ENCODE data around the gene ALDOB. TPM values are rescaled to one million over a fixed set of nuclear protein-coding genes. Genes with fewer than 3 reads are reported as not detected.

The ALDOB gene
- total and polyA plus RNA-seq, 8 donors = 0.45 to 101 (median 2.5) TPM; not detected in 1

- no peak overlapping the region for H3K27ac ChIP-seq
- TF ChIP-seq EP300 (IDR thresholded peaks at IDR 0.05) (no peak), POLR2A (IDR thresholded peaks at IDR 0.05) (no peak), CTCF (IDR thresholded peaks at IDR 0.05) (no peak), POLR2AphosphoS5 (IDR thresholded peaks at IDR 0.05) (no peak)
- DNase-seq = no peak
- intact Hi-C loops (cut with DNase I; ENCODE audit: low total_unique reads) = no loop called here
- 83 to 89% (median 86%) methylated on average over 2 of the region's 2 CpGs for WGBS, 5 donors
- H3K4me1 ChIP-seq = peaks cover 0 to 6% (median 0%) of the 10 kb centered on the region in 4 donors
- no peak overlapping the region for H3K4me3 ChIP-seq
- peaks cover 0 to 46% (median 15%) of the 10 kb centered on the region in 4 donors for H3K9me3 ChIP-seq
- no peaks in the 10 kb centered on the region for H3K27me3 ChIP-seq
- peaks cover 0 to 30% (median 0%) of the 10 kb centered on the region in 4 donors for H3K36me3 ChIP-seq
Observed at GRCh38 chr9:101419863-101420262, 15.7 kb downstream of the ALDOB start.

- no peak for DNase-seq
- H3K9me3 ChIP-seq = peaks cover 0 to 57% (median 20%) of the 10 kb centered on the region in 4 donors
- TF ChIP-seq EP300 (IDR thresholded peaks at IDR 0.05) = no peak
- TF ChIP-seq CTCF (IDR thresholded peaks at IDR 0.05) = no peak
- no peak for TF ChIP-seq POLR2A (IDR thresholded peaks at IDR 0.05)
- no peak for TF ChIP-seq POLR2AphosphoS5 (IDR thresholded peaks at IDR 0.05)
- H3K27me3 ChIP-seq = no peaks in the 10 kb centered on the region
- no peak overlapping the region for H3K27ac ChIP-seq
- intact Hi-C loops (cut with DNase I; ENCODE audit: low total_unique reads) = no loop called here
- peaks cover 0 to 36% (median 0%) of the 10 kb centered on the region in 4 donors for H3K36me3 ChIP-seq
- 72 to 85% (median 80%) methylated on average over 7 of the region's 7 CpGs for whole genome bisulfite sequencing, 5 donors
- no peak overlapping the region for H3K4me3 ChIP-seq
- peaks cover 0 to 6% (median 0%) of the 10 kb centered on the region in 4 donors for H3K4me1 ChIP-seq
Observed at GRCh38 chr9:101418518-101419430, 16.8 kb downstream of the ALDOB start.

GRCh38 chr9:101417977-101418376 lies 17.6 kb downstream of the ALDOB start:
- DNase-seq = no peak
- no peaks in the 10 kb centered on the region for H3K27me3 ChIP-seq
- peaks cover 0 to 65% (median 27%) of the 10 kb centered on the region in 4 donors for H3K9me3 ChIP-seq
- no peak overlapping the region for H3K4me3 ChIP-seq
- no peak overlapping the region for H3K27ac ChIP-seq
- intact Hi-C loops (cut with DNase I; ENCODE audit: low total_unique reads) = no loop called here
- TF ChIP-seq CTCF (IDR thresholded peaks at IDR 0.05) (no peak), POLR2A (IDR thresholded peaks at IDR 0.05) (no peak), POLR2AphosphoS5 (IDR thresholded peaks at IDR 0.05) (no peak), EP300 (IDR thresholded peaks at IDR 0.05) (no peak)
- H3K36me3 ChIP-seq = peaks cover 0 to 36% (median 0%) of the 10 kb centered on the region in 4 donors
- H3K4me1 ChIP-seq = peaks cover 0 to 6% (median 0%) of the 10 kb centered on the region in 4 donors

GRCh38 chr9:101417389-101417788 lies 18.2 kb downstream of the ALDOB start:
- no peaks in the 10 kb centered on the region for H3K27me3 ChIP-seq
- intact Hi-C loops (cut with DNase I; ENCODE audit: low total_unique reads) = no loop called here

More at GRCh38 chr9:101417389-101417788, 18.2 kb downstream of the ALDOB start:
- no peak overlapping the region for H3K27ac ChIP-seq
- TF ChIP-seq EP300 (IDR thresholded peaks at IDR 0.05) (no peak), CTCF (IDR thresholded peaks at IDR 0.05) (no peak), POLR2A (IDR thresholded peaks at IDR 0.05) (no peak), POLR2AphosphoS5 (IDR thresholded peaks at IDR 0.05) (no peak)
- H3K36me3 ChIP-seq = peaks cover 0 to 41% (median 0%) of the 10 kb centered on the region in 4 donors
- peaks cover 3 to 71% (median 33%) of the 10 kb centered on the region in 4 donors for H3K9me3 ChIP-seq
- no peak for DNase-seq
- no peak overlapping the region for H3K4me3 ChIP-seq
- H3K4me1 ChIP-seq = peaks cover 0 to 6% (median 0%) of the 10 kb centered on the region in 4 donors
